K562 (cell line): ENCODE data around the gene KRTAP10-6.

ENCODE experiments used
- SRF ChIP-seq, 2 experiments: fragments of 250-450, 450-650 bp in 1 of 2; sonication (Bioruptor Pico) in 1 of 2; sonication (generic) in 1 of 2; formaldehyde crosslinking; IDR thresholded peaks; 2 replicates each; pipeline versions ENCODE4 v1.5.0 to v1.5.1; 2020 to 2022; ENCODE audit warnings: mild to moderate bottlenecking in 1 of 2, missing genetic modification reagents in 1 of 2
- TSHZ1 ChIP-seq: fragments of 250-450 bp; sonication (Bioruptor Pico); IDR thresholded peaks from 2 replicates; pipeline ENCODE4 v1.4.0; 2020; ENCODE audit warnings: mild to moderate bottlenecking, moderate library complexity
- TF ChIP-seq, protein P1 (sequence below): sonication (generic); formaldehyde crosslinking; IDR thresholded peaks from 2 replicates; pipeline ENCODE4 v1.9.0; 2022; ENCODE audit warnings: mild to moderate bottlenecking, missing genetic modification reagents

- TF ChIP-seq TSHZ1 (CRISPR knock-in tag) = no peak
- no peak for TF ChIP-seq SRF (CRISPR knock-in tag; IDR thresholded peaks at IDR 0.05)
- TF ChIP-seq, protein P1, sequence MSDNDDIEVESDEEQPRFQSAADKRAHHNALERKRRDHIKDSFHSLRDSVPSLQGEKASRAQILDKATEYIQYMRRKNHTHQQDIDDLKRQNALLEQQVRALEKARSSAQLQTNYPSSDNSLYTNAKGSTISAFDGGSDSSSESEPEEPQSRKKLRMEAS (CRISPR knock-in tag) = no peak
These were observed 16.3 kb downstream of the KRTAP10-6 start for GRCh38 chr21:44576025-44576420.
